ENCODE data around the gene INHBE.

GRCh38 chr12:57430112-57430930 is 24.8 kb upstream of the INHBE start:
- TF ChIP-seq, protein P1, sequence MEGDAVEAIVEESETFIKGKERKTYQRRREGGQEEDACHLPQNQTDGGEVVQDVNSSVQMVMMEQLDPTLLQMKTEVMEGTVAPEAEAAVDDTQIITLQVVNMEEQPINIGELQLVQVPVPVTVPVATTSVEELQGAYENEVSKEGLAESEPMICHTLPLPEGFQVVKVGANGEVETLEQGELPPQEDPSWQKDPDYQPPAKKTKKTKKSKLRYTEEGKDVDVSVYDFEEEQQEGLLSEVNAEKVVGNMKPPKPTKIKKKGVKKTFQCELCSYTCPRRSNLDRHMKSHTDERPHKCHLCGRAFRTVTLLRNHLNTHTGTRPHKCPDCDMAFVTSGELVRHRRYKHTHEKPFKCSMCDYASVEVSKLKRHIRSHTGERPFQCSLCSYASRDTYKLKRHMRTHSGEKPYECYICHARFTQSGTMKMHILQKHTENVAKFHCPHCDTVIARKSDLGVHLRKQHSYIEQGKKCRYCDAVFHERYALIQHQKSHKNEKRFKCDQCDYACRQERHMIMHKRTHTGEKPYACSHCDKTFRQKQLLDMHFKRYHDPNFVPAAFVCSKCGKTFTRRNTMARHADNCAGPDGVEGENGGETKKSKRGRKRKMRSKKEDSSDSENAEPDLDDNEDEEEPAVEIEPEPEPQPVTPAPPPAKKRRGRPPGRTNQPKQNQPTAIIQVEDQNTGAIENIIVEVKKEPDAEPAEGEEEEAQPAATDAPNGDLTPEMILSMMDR (IDR thresholded peaks at IDR 0.05): no peak
- TF ChIP-seq POLR2A (IDR thresholded peaks at IDR 0.05) (no peak), EP300 (IDR thresholded peaks at IDR 0.05) (no peak), POLR2AphosphoS5 (IDR thresholded peaks at IDR 0.05) (no peak)

Measured in stomach (tissue), 4 donors.